Prostate gland (tissue), 2 donors: ENCODE measurements around the gene RBP2. TPM values are rescaled to one million over a fixed set of nuclear protein-coding genes. Genes with fewer than 3 reads are reported as not detected.

ENCODE experiments used
- DNase-seq: peaks from one replicate; pipeline ENCODE4 v3.0.0-alpha.2; 2019; ENCODE audit warnings: low spot score
- H3K27ac ChIP-seq, 2 donors: fragments of 200-600 bp; sonication (generic); 2 replicates each; pipeline ENCODE4 v1.5.1; 2017 to 2019
- H3K27me3 ChIP-seq: fragments of 200-600 bp; sonication (generic); replicated peaks from 2 replicates; pipeline ENCODE4 v1.5.1; 2019; ENCODE audit not compliant: insufficient read depth
- H3K36me3 ChIP-seq, 2 donors: fragments of 200-600 bp; sonication (generic); 1 replicate in 1 of 2; 2 replicates in 1 of 2; pipeline versions ENCODE4 v1.5.1 to v1.8.1; 2017 to 2019
- H3K4me1 ChIP-seq: fragments of 200-600 bp; sonication (generic); replicated peaks from 2 replicates; pipeline ENCODE4 v1.5.1; 2019
- H3K4me3 ChIP-seq, 2 donors: fragments of 200-600 bp; sonication (generic); 2 replicates each; pipeline ENCODE4 v1.5.1; 2017 to 2019
- H3K9me3 ChIP-seq: fragments of 200-600 bp; sonication (generic); 2 replicates; pipeline ENCODE4 v1.5.1; 2017
- POLR2A ChIP-seq: fragments of 450-650 bp; IDR thresholded peaks from one replicate; pipeline ENCODE4 v1.6.1; 2016; ENCODE audit warnings: antibody characterized with exemption, mild to moderate bottlenecking
- POLR2AphosphoS5 ChIP-seq: sonication (generic); formaldehyde crosslinking; IDR thresholded peaks from one replicate; pipeline ENCODE4 v1.6.1; 2017; ENCODE audit warnings: antibody characterized with exemption
- WGBS: methylation state at CpG from one replicate; pipeline ENCODE4 v1.1.5; 2018; 5-methylcytosine and 5-hydroxymethylcytosine counted together
- intact Hi-C: fragments of 100-400 bp; cut with DNase I; formaldehyde crosslinking; loops from one replicate; pipeline ENCODE4 v1.14.2; 2022
- total RNA-seq, 2 donors: library from RNA; depleted of rRNA; stranded (reverse); fragments of >200 nt; gene quantifications; one replicate each; pipeline ENCODE4 v1.1.0, GENCODE V29; 2016
- TF ChIP-seq, protein P1 (sequence below), 4 experiments: fragments of 200-600 bp in 2 of 4; fragments of 450-650 bp in 2 of 4; sonication (generic) in 2 of 4; IDR thresholded peaks; 1 replicate in 3 of 4; 2 replicates in 1 of 4; pipeline ENCODE4 v1.5.1; 2016 to 2019; ENCODE audit warnings: antibody characterized with exemption in 4 of 4, mild to moderate bottlenecking in 2 of 4, moderate library complexity in 2 of 4

The RBP2 gene
- total RNA-seq, 2 donors from 2014 or later, result not detected

- no peak for DNase-seq
- Histone ChIP-seq H3K36me3 (peaks cover 0 to 3% of the 10 kb centered on the region in 2 donors), H3K27me3 (no peaks in the 10 kb centered on the region), H3K9me3 (no peaks in the 10 kb centered on the region), H3K27ac (no peak overlapping the region), H3K4me3 (no peak overlapping the region), H3K4me1 (no peaks in the 10 kb centered on the region)
- WGBS, result 65% methylated on average over 6 of the region's 6 CpGs
- TF ChIP-seq POLR2AphosphoS5, result no peak
- TF ChIP-seq, protein P1, sequence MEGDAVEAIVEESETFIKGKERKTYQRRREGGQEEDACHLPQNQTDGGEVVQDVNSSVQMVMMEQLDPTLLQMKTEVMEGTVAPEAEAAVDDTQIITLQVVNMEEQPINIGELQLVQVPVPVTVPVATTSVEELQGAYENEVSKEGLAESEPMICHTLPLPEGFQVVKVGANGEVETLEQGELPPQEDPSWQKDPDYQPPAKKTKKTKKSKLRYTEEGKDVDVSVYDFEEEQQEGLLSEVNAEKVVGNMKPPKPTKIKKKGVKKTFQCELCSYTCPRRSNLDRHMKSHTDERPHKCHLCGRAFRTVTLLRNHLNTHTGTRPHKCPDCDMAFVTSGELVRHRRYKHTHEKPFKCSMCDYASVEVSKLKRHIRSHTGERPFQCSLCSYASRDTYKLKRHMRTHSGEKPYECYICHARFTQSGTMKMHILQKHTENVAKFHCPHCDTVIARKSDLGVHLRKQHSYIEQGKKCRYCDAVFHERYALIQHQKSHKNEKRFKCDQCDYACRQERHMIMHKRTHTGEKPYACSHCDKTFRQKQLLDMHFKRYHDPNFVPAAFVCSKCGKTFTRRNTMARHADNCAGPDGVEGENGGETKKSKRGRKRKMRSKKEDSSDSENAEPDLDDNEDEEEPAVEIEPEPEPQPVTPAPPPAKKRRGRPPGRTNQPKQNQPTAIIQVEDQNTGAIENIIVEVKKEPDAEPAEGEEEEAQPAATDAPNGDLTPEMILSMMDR (IDR thresholded peaks at IDR 0.05), result no peak
- TF ChIP-seq POLR2A, result no peak
- intact Hi-C loops, result no loop called here
Measured at GRCh38 chr3:139518306-139518705, 42.0 kb upstream of the RBP2 start.

DNA sequence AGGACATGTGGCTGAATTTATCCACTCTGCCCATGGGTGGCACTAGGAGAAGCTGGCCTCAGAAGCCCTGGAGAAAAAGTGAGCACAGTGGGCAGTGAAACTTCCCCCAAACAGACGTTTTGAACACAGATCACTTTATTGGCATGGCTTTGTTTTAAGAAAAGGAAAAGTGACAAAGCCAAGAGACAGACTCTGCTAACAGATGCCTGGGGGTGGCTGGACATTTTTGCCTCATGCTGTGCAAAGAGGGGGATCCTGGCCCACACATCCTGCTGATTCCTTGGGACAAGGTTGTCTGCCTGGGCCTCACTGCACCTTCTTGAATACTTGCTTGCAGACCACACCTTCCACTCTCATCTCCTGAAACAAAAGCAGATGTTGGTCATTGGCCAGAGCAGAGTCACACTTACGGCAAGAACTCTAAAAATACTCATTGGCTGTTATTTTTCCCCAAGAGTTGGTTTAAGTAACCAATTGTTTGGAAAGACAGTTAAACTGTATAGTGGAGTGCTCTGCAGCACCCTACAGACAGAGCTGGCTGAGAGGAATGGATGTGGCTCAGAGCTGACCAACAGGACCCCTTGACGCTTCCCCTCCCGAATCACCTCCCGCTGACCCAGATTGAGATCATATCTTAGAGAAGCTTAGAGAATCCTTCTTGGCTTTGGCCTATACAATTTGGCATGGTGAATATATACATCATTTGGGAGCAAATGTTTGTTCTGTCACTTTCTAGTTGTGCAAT, 41.2 kb upstream of the RBP2 start:
- Histone ChIP-seq H3K27ac (no peak overlapping the region), H3K36me3 (peaks cover 0 to 3% of the 10 kb centered on the region in 2 donors), H3K9me3 (no peaks in the 10 kb centered on the region), H3K4me1 (no peaks in the 10 kb centered on the region), H3K27me3 (no peaks in the 10 kb centered on the region), H3K4me3 (no peak overlapping the region)
- TF ChIP-seq POLR2A, result no peak
- TF ChIP-seq, protein P1 (IDR thresholded peaks at IDR 0.05), result no peak
- TF ChIP-seq POLR2AphosphoS5, result no peak
- WGBS, result 64% methylated on average over 5 of the region's 5 CpGs
- no peak for DNase-seq
- intact Hi-C loops, result no loop called here

DNA sequence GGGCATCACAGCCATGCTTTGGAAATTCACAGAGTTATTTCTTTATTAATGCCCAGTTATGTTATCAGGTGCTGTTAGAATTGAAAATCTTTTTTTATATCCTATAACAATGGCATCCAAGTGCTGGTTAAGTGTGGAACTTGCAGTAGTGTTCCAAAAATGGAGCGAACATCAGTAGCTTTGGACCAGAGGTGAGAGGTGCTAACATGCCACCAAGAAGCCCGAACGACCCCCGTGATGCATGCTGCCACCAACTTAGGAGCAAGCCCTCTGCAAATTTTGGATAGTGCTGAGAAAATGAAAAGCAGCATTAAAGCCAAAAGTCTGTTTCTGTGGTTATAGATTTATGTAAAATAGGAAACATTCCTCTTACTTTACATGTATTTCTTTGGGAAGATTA, 38.4 kb upstream of the RBP2 start:
- Histone ChIP-seq H3K9me3 (no peaks in the 10 kb centered on the region), H3K27me3 (no peaks in the 10 kb centered on the region), H3K27ac (no peak overlapping the region), H3K4me3 (no peak overlapping the region), H3K4me1 (no peaks in the 10 kb centered on the region), H3K36me3 (peaks cover 0 to 3% of the 10 kb centered on the region in 2 donors)
- 98% methylated on average over 4 of the region's 4 CpGs for WGBS
- intact Hi-C loops, result no loop called here
- TF ChIP-seq, protein P1 (IDR thresholded peaks at IDR 0.05), result no peak
- no peak for TF ChIP-seq POLR2AphosphoS5
- TF ChIP-seq POLR2A, result no peak
- DNase-seq, result no peak

DNA sequence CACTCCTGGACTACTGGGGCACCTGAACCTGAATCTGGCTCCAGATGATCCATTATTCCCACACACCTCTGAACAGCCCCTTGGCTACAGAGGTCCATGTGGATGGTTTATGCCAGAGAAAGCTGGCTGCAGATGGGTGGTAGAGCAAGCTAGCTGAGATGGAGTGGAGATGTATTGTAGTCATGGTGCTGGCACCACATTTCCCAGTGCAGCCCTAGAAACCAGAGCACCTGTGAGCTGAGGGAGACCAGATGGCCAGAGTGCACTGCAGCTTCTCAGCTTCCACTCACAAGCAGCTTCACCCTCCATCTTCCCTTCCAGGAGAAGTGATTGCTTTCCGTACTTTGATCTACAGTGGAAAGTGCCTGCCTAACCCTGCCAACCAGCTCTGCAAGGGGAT, 33.3 kb upstream of the RBP2 start:
- H3K4me3 ChIP-seq, result no peak overlapping the region
- DNase-seq, result no peak
- no peaks in the 10 kb centered on the region for H3K36me3 ChIP-seq
- TF ChIP-seq, protein P1 (IDR thresholded peaks at IDR 0.05), result no peak
- no peak for TF ChIP-seq POLR2AphosphoS5
- no peak for TF ChIP-seq POLR2A
- no peaks in the 10 kb centered on the region for H3K9me3 ChIP-seq
- intact Hi-C loops, result no loop called here
- 0% methylated on average over 1 of the region's 1 CpG for WGBS
- H3K27ac ChIP-seq, result no peak overlapping the region
- no peaks in the 10 kb centered on the region for H3K27me3 ChIP-seq
- no peaks in the 10 kb centered on the region for H3K4me1 ChIP-seq

GRCh38 chr3:139506766-139507165, 30.4 kb upstream of the RBP2 start:
- Histone ChIP-seq H3K4me3 (no peak overlapping the region), H3K27ac (no peak overlapping the region), H3K27me3 (no peaks in the 10 kb centered on the region), H3K36me3 (no peaks in the 10 kb centered on the region), H3K9me3 (no peaks in the 10 kb centered on the region), H3K4me1 (no peaks in the 10 kb centered on the region)
- TF ChIP-seq POLR2AphosphoS5 (no peak), POLR2A (no peak)
- TF ChIP-seq, protein P1 (IDR thresholded peaks at IDR 0.05), result no peak
- intact Hi-C loops, result no loop called here
- 33% methylated on average over 2 of the region's 2 CpGs for WGBS
- no peak for DNase-seq
